ENCODE measurements around the gene RETREG2. TPM values are rescaled to one million over a fixed set of nuclear protein-coding genes. Genes with fewer than 3 reads are reported as not detected.

RETREG2 gene
- total RNA-seq, 1 experiment from 2014 or later = 49.3 TPM

- Mint-ChIP-seq H3K27me3 (ENCODE audit: insufficient read depth, unreplicated experiment) (no peaks in the 10 kb centered on the region), H3K9me3 (ENCODE audit: unreplicated experiment) (no peaks in the 10 kb centered on the region), H3K36me3 (ENCODE audit: insufficient read depth, unreplicated experiment) (peaks cover 45% of the 10 kb centered on the region), H3K4me3 (ENCODE audit: unreplicated experiment) (no peak overlapping the region), H3K27ac (ENCODE audit: low read depth, unreplicated experiment) (peak overlapping the region; percentile 44), H3K4me1 (ENCODE audit: insufficient read depth, unreplicated experiment) (peaks cover 27% of the 10 kb centered on the region)
- BruUV-seq (replicated peaks) = no TSS peak
- ChIA-PET POLR2A (interaction anchor here (0.5 kb wide), 1 partner anchor 278 kb away, joined by 3 read pairs; no protein-coding TSS in a partner anchor), CTCF (interaction anchor here (1.1 to 2.3 kb wide), 6 partner anchors 9 to 161 kb away, joined by 3 to 7 read pairs (median 4); no protein-coding TSS in a partner anchor)
- DNase-seq (ENCODE audit: unreplicated experiment) = peak; percentile 88
- intact Hi-C loops (cut with micrococcal nuclease) = loop anchor here (2.0 kb wide), 1 partner anchor 18 kb away; no protein-coding TSS in a partner anchor
- no peak for TF ChIP-seq CTCF (IDR thresholded peaks at IDR 0.05; ENCODE audit: unreplicated experiment)
Measured at GRCh38 chr2:219142329-219142728, 35.7 kb upstream of the RETREG2 start.

- peaks cover 15% of the 10 kb centered on the region for H3K36me3 Mint-ChIP-seq (ENCODE audit: insufficient read depth, unreplicated experiment)
- H3K27me3 Mint-ChIP-seq (ENCODE audit: insufficient read depth, unreplicated experiment) = no peaks in the 10 kb centered on the region
- peak; percentile 49 for DNase-seq (ENCODE audit: unreplicated experiment)
- H3K4me1 Mint-ChIP-seq (ENCODE audit: insufficient read depth, unreplicated experiment) = peaks cover 16% of the 10 kb centered on the region
- POLR2A ChIA-PET = interaction anchor here (0.6 to 1.9 kb wide), 3 partner anchors 9 to 195 kb away, joined by 3 to 5 read pairs (median 4); partner anchors contain the start of gene CNPPD1
- CTCF ChIA-PET = interaction anchor here (0.6 to 11.0 kb wide), 9 partner anchors 9 to 207 kb away, joined by 3 to 178 read pairs (median 7); no protein-coding TSS in a partner anchor
- no peak overlapping the region for H3K27ac Mint-ChIP-seq (ENCODE audit: low read depth, unreplicated experiment)
- BruUV-seq (replicated peaks) = no TSS peak
- no peak for TF ChIP-seq CTCF (IDR thresholded peaks at IDR 0.05; ENCODE audit: unreplicated experiment)
- H3K9me3 Mint-ChIP-seq (ENCODE audit: unreplicated experiment) = no peaks in the 10 kb centered on the region
- no peak overlapping the region for H3K4me3 Mint-ChIP-seq (ENCODE audit: unreplicated experiment)
- intact Hi-C loops (cut with micrococcal nuclease) = no loop called here
Measured at GRCh38 chr2:219149667-219150066, 28.4 kb upstream of the RETREG2 start.

- Mint-ChIP-seq H3K36me3 (ENCODE audit: insufficient read depth, unreplicated experiment) (peaks cover 12% of the 10 kb centered on the region), H3K27ac (ENCODE audit: low read depth, unreplicated experiment) (no peak overlapping the region), H3K4me1 (ENCODE audit: insufficient read depth, unreplicated experiment) (peaks cover 7% of the 10 kb centered on the region), H3K27me3 (ENCODE audit: insufficient read depth, unreplicated experiment) (no peaks in the 10 kb centered on the region), H3K4me3 (ENCODE audit: unreplicated experiment) (no peak overlapping the region), H3K9me3 (ENCODE audit: unreplicated experiment) (no peaks in the 10 kb centered on the region)
- intact Hi-C loops (cut with micrococcal nuclease) = loop anchor here (1.0 kb wide), 5 partner anchors 38 to 159 kb away; no protein-coding TSS in a partner anchor
- POLR2A ChIA-PET = interaction anchor here (0.5 to 1.5 kb wide), 11 partner anchors 21 to 376 kb away, joined by 3 to 8 read pairs (median 4); partner anchors contain the start of gene CNPPD1
- CTCF ChIA-PET = interaction anchor here (0.6 to 11.0 kb wide), 38 partner anchors 9 to 510 kb away, joined by 3 to 178 read pairs (median 5); no protein-coding TSS in a partner anchor
- no TSS peak for BruUV-seq (replicated peaks)
- DNase-seq (ENCODE audit: unreplicated experiment) = peak; percentile 89
- TF ChIP-seq CTCF (IDR thresholded peaks at IDR 0.05; ENCODE audit: unreplicated experiment) = peak; percentile 43
Measured at GRCh38 chr2:219155054-219155644, 22.9 kb upstream of the RETREG2 start.

GRCh38 chr2:219157396-219157795 lies 20.7 kb upstream of the RETREG2 start:
- Mint-ChIP-seq H3K4me1 (ENCODE audit: insufficient read depth, unreplicated experiment) (peaks cover 14% of the 10 kb centered on the region), H3K36me3 (ENCODE audit: insufficient read depth, unreplicated experiment) (peaks cover 12% of the 10 kb centered on the region), H3K4me3 (ENCODE audit: unreplicated experiment) (no peak overlapping the region), H3K27me3 (ENCODE audit: insufficient read depth, unreplicated experiment) (no peaks in the 10 kb centered on the region), H3K9me3 (ENCODE audit: unreplicated experiment) (no peaks in the 10 kb centered on the region), H3K27ac (ENCODE audit: low read depth, unreplicated experiment) (no peak overlapping the region)
- no TSS peak for BruUV-seq (replicated peaks)
- POLR2A ChIA-PET = interaction anchor here (0.7 to 2.8 kb wide), 2 partner anchors 20 to 82 kb away, joined by 3 to 19 read pairs; partner anchors contain the start of gene CNPPD1
- CTCF ChIA-PET = interaction anchor here (0.5 to 11.0 kb wide), 16 partner anchors 10 to 372 kb away, joined by 3 to 178 read pairs (median 4); partner anchors contain the start of genes CNPPD1 and SLC23A3
- intact Hi-C loops (cut with micrococcal nuclease) = no loop called here
- DNase-seq (ENCODE audit: unreplicated experiment) = no peak
- TF ChIP-seq CTCF (IDR thresholded peaks at IDR 0.05; ENCODE audit: unreplicated experiment) = no peak
